Stimulated activated CD4-positive, alpha-beta T cell treated with anti-CD3 and anti-CD28 coated beads, Interleukin-15, amount 100 ng/mL, for 48 hours (primary cell): Measurements from ENCODE around the gene GPC1.

ENCODE experiments used
- DNase-seq, 2 donors: peaks; one replicate each; pipeline ENCODE4 v3.0.0-alpha.2; 2020; ENCODE audit warnings: low read depth in 2 of 2

GPC1 gene

GRCh38 chr2:240499309-240500301 lies 64.1 kb downstream of the GPC1 start:
- DNase-seq, result no peak

GRCh38 chr2:240500561-240501423 lies 65.3 kb downstream of the GPC1 start:
- no peak for DNase-seq

GRCh38 chr2:240501531-240501991 lies 66.1 kb downstream of the GPC1 start:
- no peak for DNase-seq

- DNase-seq, result no peak
These were observed 66.6 kb downstream of the GPC1 start for GRCh38 chr2:240502059-240502429.

- no peak for DNase-seq
These were observed 67.1 kb downstream of the GPC1 start for GRCh38 chr2:240502430-240503121.

- DNase-seq, result no peak
These were observed 67.9 kb downstream of the GPC1 start for GRCh38 chr2:240503375-240503774.

- no peak for DNase-seq
These were observed 68.4 kb downstream of the GPC1 start for GRCh38 chr2:240503848-240504247.

- no peak for DNase-seq
These were observed 70.4 kb downstream of the GPC1 start for GRCh38 chr2:240505910-240506309.

- no peak for DNase-seq
These were observed 71.1 kb downstream of the GPC1 start for GRCh38 chr2:240506406-240507059.

- no peak for DNase-seq
These were observed 71.8 kb downstream of the GPC1 start for GRCh38 chr2:240507060-240507777.

GRCh38 chr2:240507778-240508251 lies 72.4 kb downstream of the GPC1 start:
- DNase-seq, result no peak

- no peak for DNase-seq
These were observed 73.5 kb downstream of the GPC1 start for GRCh38 chr2:240508832-240509545.

- no peak for DNase-seq
These were observed 74.4 kb downstream of the GPC1 start for GRCh38 chr2:240509667-240510512.

- no peak for DNase-seq
These were observed 75.2 kb downstream of the GPC1 start for GRCh38 chr2:240510513-240511210.

GRCh38 chr2:240511351-240512108 lies 76.1 kb downstream of the GPC1 start:
- DNase-seq, result no peak

GRCh38 chr2:240512109-240512485 lies 76.6 kb downstream of the GPC1 start:
- DNase-seq, result no peak

- DNase-seq, result no peak
These were observed 77.4 kb downstream of the GPC1 start for GRCh38 chr2:240512666-240513535.
